ENCODE data around the gene DLL1.

The DLL1 gene

GRCh38 chr6:170282512-170283158 lies 8.2 kb downstream of the DLL1 start:
- no peak for DNase-seq

GRCh38 chr6:170281331-170282292 lies 9.3 kb downstream of the DLL1 start:
- no peak for DNase-seq

GRCh38 chr6:170280689-170281045 lies 10.2 kb downstream of the DLL1 start:
- DNase-seq, result peak in 1 of 2 donors; percentile 30

GRCh38 chr6:170279977-170280688 lies 10.7 kb downstream of the DLL1 start:
- DNase-seq, result peak; percentile 68 to 72

- DNase-seq, result no peak
Measured at GRCh38 chr6:170279426-170279825, 11.5 kb downstream of the DLL1 start.

GRCh38 chr6:170278743-170279094 lies 12.2 kb downstream of the DLL1 start:
- DNase-seq, result no peak

- DNase-seq, result no peak
Measured at GRCh38 chr6:170277893-170278742, 12.8 kb downstream of the DLL1 start.

- no peak for DNase-seq
Measured at GRCh38 chr6:170276369-170277057, 14.4 kb downstream of the DLL1 start.

- no peak for DNase-seq
Measured at GRCh38 chr6:170274713-170275560, 15.9 kb downstream of the DLL1 start.

GRCh38 chr6:170273681-170274080 lies 17.2 kb downstream of the DLL1 start:
- no peak for DNase-seq

GRCh38 chr6:170273191-170273590 lies 17.7 kb downstream of the DLL1 start:
- DNase-seq, result no peak

GRCh38 chr6:170272341-170273065 lies 18.4 kb downstream of the DLL1 start:
- no peak for DNase-seq

GRCh38 chr6:170271771-170272314 lies 19.0 kb downstream of the DLL1 start:
- DNase-seq, result peak; percentile 83 to 87

- DNase-seq, result no peak
Measured at GRCh38 chr6:170270984-170271593, 19.8 kb downstream of the DLL1 start.

GRCh38 chr6:170269846-170270541 lies 20.9 kb downstream of the DLL1 start:
- DNase-seq, result no peak

- no peak for DNase-seq
Measured at GRCh38 chr6:170269151-170269845, 21.6 kb downstream of the DLL1 start.

- DNase-seq, result no peak
Measured at GRCh38 chr6:170268216-170269129, 22.4 kb downstream of the DLL1 start.
